HFFc6 (cell line): ENCODE measurements around the gene SESN1. TPM values are rescaled to one million over a fixed set of nuclear protein-coding genes. Genes with fewer than 3 reads are reported as not detected.
"Not testable (repeated sequence)": the region's sequence is repeated elsewhere in the genome, so short reads cannot be mapped to it uniquely, and the experiment has no call there.

ENCODE experiments used
- DNase-seq: peaks from one replicate; pipeline ENCODE4 v3.0.0-alpha.2; 2018
- H3K27ac Mint-ChIP-seq: 2 replicates; pipeline ENCODE4 v1.8.0; 2020; ENCODE audit warnings: mild to moderate bottlenecking, mixed read lengths
- H3K27me3 Mint-ChIP-seq: 2 replicates; pipeline ENCODE4 v1.8.0; 2021; ENCODE audit warnings: mild to moderate bottlenecking, moderate library complexity, mixed read lengths; ENCODE audit not compliant: insufficient read depth
- H3K36me3 Mint-ChIP-seq: 2 replicates; pipeline ENCODE4 v1.8.0; 2021; ENCODE audit warnings: low read depth, mixed read lengths
- H3K4me1 Mint-ChIP-seq: 2 replicates; pipeline ENCODE4 v1.8.0; 2020; ENCODE audit warnings: low read depth, mixed read lengths
- H3K4me3 Mint-ChIP-seq: 2 replicates; pipeline ENCODE4 v1.8.0; 2020; ENCODE audit warnings: mild to moderate bottlenecking, moderate library complexity, mixed read lengths
- H3K9me3 Mint-ChIP-seq: 2 replicates; pipeline ENCODE4 v1.8.0; 2020; ENCODE audit warnings: mild to moderate bottlenecking, mixed read lengths
- CTCF ChIP-seq: fragments of 200-600 bp; sonication (generic); IDR thresholded peaks from 2 replicates; pipeline ENCODE4 v1.5.0; 2021; ENCODE audit warnings: antibody characterized with exemption, mild to moderate bottlenecking
- total RNA-seq, 6 experiments: library from RNA; stranded (reverse); fragmentation: NEBNext Ultra II Directional; extraction: Animal tissue kit (Norgen Biotek cat#: 25700); gene quantifications; 2 replicates in 1 of 6; 3 replicates in 5 of 6; pipeline ENCODE4 v1.2.3, GENCODE V29; 2021

SESN1 gene
- total RNA-seq, 6 experiments from 2014 or later: 12.1 to 16.9 (median 13.7) TPM

- Mint-ChIP-seq H3K36me3 (no peaks in the 10 kb centered on the region), H3K4me3 (no peak overlapping the region), H3K27me3 (peaks cover 7% of the 10 kb centered on the region), H3K27ac (no peak overlapping the region), H3K9me3 (no peaks in the 10 kb centered on the region), H3K4me1 (no peaks in the 10 kb centered on the region)
- DNase-seq: no peak
- no peak for TF ChIP-seq CTCF
These were observed 112.2 kb downstream of the SESN1 start for GRCh38 chr6:108982154-108983113.

GRCh38 chr6:108978638-108979037 is 116.0 kb downstream of the SESN1 start:
- not testable (repeated sequence) for H3K36me3 Mint-ChIP-seq, H3K27ac Mint-ChIP-seq, DNase-seq, H3K27me3 Mint-ChIP-seq, H3K4me1 Mint-ChIP-seq, H3K4me3 Mint-ChIP-seq
- peaks cover 11% of the 10 kb centered on the region for H3K9me3 Mint-ChIP-seq

- H3K36me3 Mint-ChIP-seq: peaks cover 7% of the 10 kb centered on the region; the same call in 1 of the 2 replicates
- DNase-seq: no peak
- no peak overlapping the region for H3K27ac Mint-ChIP-seq
- H3K27me3 Mint-ChIP-seq: peaks cover 9% of the 10 kb centered on the region
- no peak overlapping the region for H3K4me3 Mint-ChIP-seq
- H3K4me1 Mint-ChIP-seq: peaks cover 6% of the 10 kb centered on the region; the same call in 1 of the 2 replicates
- no peak for TF ChIP-seq CTCF
- peaks cover 11% of the 10 kb centered on the region for H3K9me3 Mint-ChIP-seq
These were observed 120.4 kb downstream of the SESN1 start for GRCh38 chr6:108974201-108974600.

- DNase-seq: no peak
These were observed 124.9 kb downstream of the SESN1 start for GRCh38 chr6:108969776-108970175.

GRCh38 chr6:108968325-108969316 is 126.0 kb downstream of the SESN1 start:
- DNase-seq: no peak
- Mint-ChIP-seq H3K36me3 (no peaks in the 10 kb centered on the region), H3K27me3 (no peaks in the 10 kb centered on the region; the same call in 1 of the 2 replicates), H3K9me3 (no peaks in the 10 kb centered on the region), H3K4me1 (peaks cover 23% of the 10 kb centered on the region), H3K4me3 (no peak overlapping the region), H3K27ac (no peak overlapping the region)
- no peak for TF ChIP-seq CTCF

More at GRCh38 chr6:108969776-108970175, 124.9 kb downstream of the SESN1 start:
- H3K27me3 Mint-ChIP-seq: peaks cover 2% of the 10 kb centered on the region
- peaks cover 23% of the 10 kb centered on the region for H3K4me1 Mint-ChIP-seq
- H3K36me3 Mint-ChIP-seq: no peaks in the 10 kb centered on the region
- H3K27ac Mint-ChIP-seq: no peak overlapping the region; the same call in 1 of the 2 replicates
- TF ChIP-seq CTCF: no peak
- no peak overlapping the region for H3K4me3 Mint-ChIP-seq
- no peaks in the 10 kb centered on the region for H3K9me3 Mint-ChIP-seq
